Measurements from ENCODE around the gene TNPO1.

- TF ChIP-seq CTCF (conservative IDR thresholded peaks at IDR 0.05 in 1 of 2, IDR thresholded peaks at IDR 0.05 in 1 of 2; ENCODE audit: low read depth in 1 of 2, low read length in 2 of 2) (no peak), EZH2 (IDR thresholded peaks at IDR 0.05; ENCODE audit: low read length, missing control alignments) (no peak)
Measured at GRCh38 chr5:72884892-72885291, 68.4 kb downstream of the TNPO1 start.
